K562 (cell line): Measurements from ENCODE around the gene PPP1R14C. TPM values are rescaled to one million over a fixed set of nuclear protein-coding genes. Genes with fewer than 3 reads are reported as not detected.

Source experiments
- ATAC-seq: fragments of 200-7000 bp; cut with Tn5 transposase; 3 replicates; pipeline ENCODE4 v1.9.1; 2020; ENCODE audit warnings: moderate library complexity
- BruUV-seq: library from RNA; stranded (reverse); fragments of 400-500 nt; replicated peaks from 2 replicates; lab custom pipeline; 2021; lab: Mats Ljungman, UMichigan
- CTCF ChIA-PET: fragments of 300-600 bp; formaldehyde crosslinking; extraction: SDS; loops from one replicate; lab custom pipeline; 2021; ENCODE audit warnings: low intra/inter-chr PET ratio; lab: Yijun Ruan, JAX
- POLR2A ChIA-PET: fragments of 300-600, 350-650 bp; sonication (Branson Sonifier 250); formaldehyde crosslinking; extraction: SDS; loops from one replicate; lab custom pipeline; 2021; ENCODE audit warnings: antibody characterized with exemption, inconsistent platforms; lab: Yijun Ruan, JAX
- DNase-seq, 4 experiments: peaks; one replicate each; pipeline versions ENCODE4 v3.0.0 to v3.0.0-alpha.2; 2011 to 2018; ENCODE audit warnings: low spot score in 3 of 4, mixed read lengths in 3 of 4; ENCODE audit errors: extremely low read depth in 1 of 4
- FAIRE-seq: peaks from 2 replicates; lab custom pipeline; 2011; peaks lifted over from hg19 to GRCh38; lab: Jason Lieb, UNC
- H2AFZ ChIP-seq: 2 replicates; pipeline ENCODE4 v1.6.0; 2011; ENCODE audit warnings: low read depth, low read length, control low read depth, inconsistent platforms
- H3K27ac ChIP-seq: fragments of 200-600 bp; 3 replicates; pipeline ENCODE4 v1.8.0; 2011; ENCODE audit warnings: low read depth, mild to moderate bottlenecking, control low read depth, inconsistent platforms, low read length, moderate library complexity, mixed read lengths; ENCODE audit errors: extremely low read depth
- H3K27me3 ChIP-seq, 2 experiments: fragments of 300-600 bp in 1 of 2; 2 replicates in 1 of 2; 3 replicates in 1 of 2; pipeline versions ENCODE4 v1.6.0 to v1.8.0; 2011; ENCODE audit warnings: inconsistent platforms in 2 of 2, low read length in 2 of 2, mild to moderate bottlenecking in 1 of 2, mixed read lengths in 1 of 2, moderate library complexity in 1 of 2; ENCODE audit not compliant: control insufficient read depth in 2 of 2, insufficient read depth in 2 of 2
- H3K36me3 ChIP-seq: fragments of 300-600 bp; 3 replicates; pipeline ENCODE4 v1.8.0; 2011; ENCODE audit warnings: mild to moderate bottlenecking, low read length, inconsistent platforms; ENCODE audit not compliant: control insufficient read depth, insufficient read depth
- H3K4me1 ChIP-seq, 2 experiments: fragments of 200-600 bp in 1 of 2; replicated peaks in 1 of 2; 2 replicates in 1 of 2; 3 replicates in 1 of 2; pipeline versions ENCODE4 v1.5.1 to v1.8.0; 2011; ENCODE audit warnings: inconsistent platforms in 2 of 2, low read length in 2 of 2, mild to moderate bottlenecking in 1 of 2, mixed read lengths in 1 of 2, moderate library complexity in 1 of 2; ENCODE audit not compliant: control insufficient read depth in 2 of 2, insufficient read depth in 2 of 2
- H3K4me2 ChIP-seq: 2 replicates; pipeline ENCODE4 v1.6.1; 2011; ENCODE audit warnings: low read length, control low read depth, inconsistent platforms, mixed read lengths; ENCODE audit not compliant: insufficient read depth
- H3K4me3 ChIP-seq: fragments of 200-600 bp; sonication (generic), shearing (Covaris generic); 2 replicates; pipeline ENCODE4 v1.5.1; 2016; ENCODE audit warnings: control low read depth, inconsistent platforms
- H3K79me2 ChIP-seq: fragments of 200-600 bp; 3 replicates; pipeline ENCODE4 v1.8.0; 2011; ENCODE audit warnings: low read length, inconsistent platforms; ENCODE audit not compliant: control insufficient read depth, insufficient read depth
- H3K9ac ChIP-seq, 2 experiments: 2 replicates each; pipeline versions ENCODE4 v1.6.0 to v1.6.1; 2011; ENCODE audit warnings: low read depth in 2 of 2, low read length in 2 of 2, control low read depth in 1 of 2, inconsistent platforms in 1 of 2, mild to moderate bottlenecking in 1 of 2, mixed read lengths in 1 of 2; ENCODE audit not compliant: insufficient read depth in 1 of 2
- H3K9me1 ChIP-seq: one replicate; pipeline ENCODE4 v1.6.0; 2011; ENCODE audit warnings: inconsistent platforms, mild to moderate bottlenecking, low read length, moderate library complexity; ENCODE audit not compliant: control insufficient read depth, insufficient read depth
- H3K9me3 ChIP-seq: replicated peaks from 2 replicates; pipeline ENCODE4 v1.5.1; 2011; ENCODE audit warnings: low read depth, low read length, inconsistent platforms; ENCODE audit not compliant: control insufficient read depth, insufficient read depth
- H4K20me1 ChIP-seq: replicated peaks from 2 replicates; pipeline ENCODE4 v1.6.1; 2011; ENCODE audit warnings: low read length, inconsistent platforms, mixed read lengths; ENCODE audit not compliant: control insufficient read depth, insufficient read depth
- C11orf30 ChIP-seq: fragments of 450-650 bp; IDR thresholded peaks from 2 replicates; pipeline ENCODE4 v1.6.1; 2016; ENCODE audit warnings: low read depth, mild to moderate bottlenecking
- HNRNPLL ChIP-seq: fragments of 200-400 bp; formaldehyde crosslinking; IDR thresholded peaks from 2 replicates; pipeline ENCODE4 v1.6.1; 2017; ENCODE audit warnings: low read length, low read depth, mild to moderate bottlenecking; ENCODE audit not compliant: poor library complexity, severe bottlenecking
- MCM7 ChIP-seq, 2 experiments: fragments of 450-650 bp; IDR thresholded peaks; 2 replicates each; pipeline ENCODE4 v1.6.1; 2016 to 2018
- PHF20 ChIP-seq: fragments of 450-650 bp; IDR thresholded peaks from 2 replicates; pipeline ENCODE4 v1.6.1; 2018; ENCODE audit not compliant: partially characterized antibody
- RAD21 ChIP-seq, 2 experiments: fragments of 250-450 bp in 1 of 2; fragments of 450-650 bp in 1 of 2; sonication (Bioruptor Pico) in 1 of 2; formaldehyde crosslinking in 1 of 2; IDR thresholded peaks in 1 of 2; conservative IDR thresholded peaks in 1 of 2; 2 replicates each; pipeline versions ENCODE4 v1.4.0 to v1.8.0; 2020 to 2022; ENCODE audit warnings: mild to moderate bottlenecking in 2 of 2, moderate library complexity in 1 of 2
- RHOXF2B ChIP-seq: fragments of 250-450 bp; sonication (Bioruptor Pico); conservative IDR thresholded peaks from 2 replicates; pipeline ENCODE4 v1.5.1; 2021
- YY1 ChIP-seq, 3 experiments: IDR thresholded peaks; 2 replicates each; pipeline ENCODE4 v1.6.1; 2011; ENCODE audit warnings: low read length in 2 of 3, mild to moderate bottlenecking in 2 of 3, moderate library complexity in 2 of 3, borderline replicate concordance in 1 of 3, control low read depth in 1 of 3, low read depth in 1 of 3; ENCODE audit not compliant: insufficient read depth in 3 of 3, insufficient replicate concordance in 2 of 3, control insufficient read depth in 1 of 3, insufficient read length in 1 of 3; ENCODE audit errors: extremely low read depth in 1 of 3
- ZNF263 ChIP-seq: sonication (generic); formaldehyde crosslinking; IDR thresholded peaks from 2 replicates; pipeline ENCODE4 v1.8.0; 2022; ENCODE audit warnings: mild to moderate bottlenecking, missing genetic modification reagents, borderline replicate concordance
- ZNF316 ChIP-seq: fragments of 450-650 bp; IDR thresholded peaks from 2 replicates; pipeline ENCODE4 v1.6.1; 2016
- ZNF609 ChIP-seq: sonication (generic); formaldehyde crosslinking; IDR thresholded peaks from 2 replicates; pipeline ENCODE4 v1.8.1; 2023; ENCODE audit warnings: missing genetic modification reagents, mild to moderate bottlenecking, borderline replicate concordance
- in situ Hi-C: fragments of 300-500 bp; cut with MboI; formaldehyde crosslinking; loops from 4 replicates; pipeline ENCODE4 v1.15.0; 2018; ENCODE audit warnings: inconsistent platforms, mixed read lengths
- intact Hi-C: fragments of 100-400 bp; cut with micrococcal nuclease; formaldehyde crosslinking; loops from 2 replicates; pipeline ENCODE4 v1.14.2; 2022
- polyA plus RNA-seq, 8 experiments: library from polyadenylated mRNA; depleted of rRNA in 4 of 8; stranded (reverse) in 5 of 8; unstranded in 3 of 8; fragments of >200 nt; fragmentation: Nextera tagmentation in 2 of 8; fragmentation: Illumina TruSeq in 1 of 8; extraction: Ambion mirVana in 2 of 8; extraction: Trizol in 1 of 8; gene quantifications; 2 replicates each; pipeline versions ENCODE4 v1.2.1 to v1.2.3, GENCODE V29; 2011 to 2014; ENCODE audit warnings: inconsistent platforms in 1 of 8, missing spikeins in 1 of 8
- total RNA-seq, 7 experiments: library from RNA; depleted of rRNA in 6 of 7; stranded (reverse); fragments of >200 nt in 6 of 7; fragmentation: Illumina TruSeq in 2 of 7; extraction: Trizol in 2 of 7; gene quantifications; 2 replicates each; pipeline versions ENCODE4 v1.2.1 to v1.2.3, GENCODE V29; 2011 to 2021; ENCODE audit warnings: low replicate concordance in 1 of 7
- TF ChIP-seq, protein P1 (sequence below): fragments of 250-450 bp; sonication (Bioruptor Pico); IDR thresholded peaks from 2 replicates; pipeline ENCODE4 v1.6.1; 2021; ENCODE audit warnings: mild to moderate bottlenecking
- TF ChIP-seq, protein P2 (sequence below): fragments of 250-450 bp; sonication (Bioruptor Pico); IDR thresholded peaks from 2 replicates; pipeline ENCODE4 v1.9.0; 2021; ENCODE audit warnings: mild to moderate bottlenecking
- TF ChIP-seq, protein P3 (sequence below), 2 experiments: fragments of 450-650 bp in 1 of 2; IDR thresholded peaks; 2 replicates each; pipeline ENCODE4 v1.6.1; 2011 to 2017; ENCODE audit warnings: low read depth in 2 of 2, antibody characterized with exemption in 1 of 2, borderline replicate concordance in 1 of 2, low read length in 1 of 2, mild to moderate bottlenecking in 1 of 2, mixed read lengths in 1 of 2; ENCODE audit not compliant: control insufficient read depth in 1 of 2

The PPP1R14C gene
- total and polyA plus RNA-seq, 9 of the 15 experiments (the other 6 are each of a cell fraction or from before 2014, with no cell fraction given) = 4.5 to 16.6 (median 11.9) TPM

DNA sequence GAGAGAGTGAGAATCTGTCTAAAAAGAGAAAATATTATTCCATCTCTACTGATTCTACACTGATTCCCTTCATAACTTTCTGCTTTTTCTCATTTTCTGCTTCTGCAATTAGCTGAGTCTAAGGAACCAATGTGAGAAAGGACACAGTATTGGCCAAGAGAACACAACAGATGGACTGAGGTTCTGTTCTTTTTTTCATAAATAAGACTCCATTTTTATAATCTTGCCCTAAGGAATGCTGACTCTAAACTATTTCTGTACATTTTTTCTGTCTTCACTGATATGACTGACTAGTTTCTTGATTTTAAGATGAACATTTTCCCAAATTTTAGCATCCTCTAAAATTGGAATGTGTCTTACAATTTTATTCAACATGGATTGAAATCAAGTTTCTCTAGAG lies 138.9 kb downstream of the PPP1R14C start:
- no peak overlapping the region for H3K27ac ChIP-seq
- no TSS peak for BruUV-seq
- no peak overlapping the region for H3K9ac ChIP-seq
- H3K9me1 ChIP-seq = no peaks in the 10 kb centered on the region
- H2AFZ ChIP-seq = no peak overlapping the region
- in situ Hi-C loops = no loop called here
- POLR2A ChIA-PET = no interaction called here
- H3K27me3 ChIP-seq = no peaks in the 10 kb centered on the region
- ATAC-seq (no peak), DNase-seq (no peak), FAIRE-seq (no peak)
- intact Hi-C loops = no loop called here
- H3K9me3 ChIP-seq = no peaks in the 10 kb centered on the region
- no peak overlapping the region for H3K4me3 ChIP-seq
- H3K79me2 ChIP-seq = no peaks in the 10 kb centered on the region
- H3K4me1 ChIP-seq = peaks cover 21 to 25% of the 10 kb centered on the region in 2 experiments
- no peak overlapping the region for H3K4me2 ChIP-seq
- no peaks in the 10 kb centered on the region for H3K36me3 ChIP-seq
- H4K20me1 ChIP-seq = no peaks in the 10 kb centered on the region
- CTCF ChIA-PET = no interaction called here
- TF ChIP-seq ZNF263 (CRISPR knock-in tag) (no peak), YY1 (IDR thresholded peaks at IDR 0.05; ENCODE audit: borderline replicate concordance in 1 of 3, control insufficient read depth in 1 of 3, extremely low read depth in 1 of 3, insufficient read depth in 3 of 3, insufficient read length in 1 of 3, insufficient replicate concordance in 2 of 3, low read depth in 1 of 3, low read length in 2 of 3) (no peak), RAD21 (CRISPR knock-in tag; conservative IDR thresholded peaks at IDR 0.05 in 1 of 2, IDR thresholded peaks at IDR 0.05 in 1 of 2) (no peak), RHOXF2B (CRISPR knock-in tag) (no peak), C11orf30 (peak; percentile 26; the same call in 1 of the 2 replicates), PHF20 (no peak), MCM7 (IDR thresholded peaks at IDR 0.05) (no peak), HNRNPLL (no peak), ZNF316 (peak; percentile 56; the same call in 1 of the 2 replicates), ZNF609 (CRISPR knock-in tag) (no peak)
- TF ChIP-seq, protein P1, sequence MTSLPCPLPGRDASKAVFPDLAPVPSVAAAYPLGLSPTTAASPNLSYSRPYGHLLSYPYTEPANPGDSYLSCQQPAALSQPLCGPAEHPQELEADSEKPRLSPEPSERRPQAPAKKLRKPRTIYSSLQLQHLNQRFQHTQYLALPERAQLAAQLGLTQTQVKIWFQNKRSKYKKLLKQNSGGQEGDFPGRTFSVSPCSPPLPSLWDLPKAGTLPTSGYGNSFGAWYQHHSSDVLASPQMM (CRISPR knock-in tag) = no peak
- TF ChIP-seq, protein P2, sequence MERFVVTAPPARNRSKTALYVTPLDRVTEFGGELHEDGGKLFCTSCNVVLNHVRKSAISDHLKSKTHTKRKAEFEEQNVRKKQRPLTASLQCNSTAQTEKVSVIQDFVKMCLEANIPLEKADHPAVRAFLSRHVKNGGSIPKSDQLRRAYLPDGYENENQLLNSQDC (CRISPR knock-in tag) = no peak
- TF ChIP-seq, protein P3, sequence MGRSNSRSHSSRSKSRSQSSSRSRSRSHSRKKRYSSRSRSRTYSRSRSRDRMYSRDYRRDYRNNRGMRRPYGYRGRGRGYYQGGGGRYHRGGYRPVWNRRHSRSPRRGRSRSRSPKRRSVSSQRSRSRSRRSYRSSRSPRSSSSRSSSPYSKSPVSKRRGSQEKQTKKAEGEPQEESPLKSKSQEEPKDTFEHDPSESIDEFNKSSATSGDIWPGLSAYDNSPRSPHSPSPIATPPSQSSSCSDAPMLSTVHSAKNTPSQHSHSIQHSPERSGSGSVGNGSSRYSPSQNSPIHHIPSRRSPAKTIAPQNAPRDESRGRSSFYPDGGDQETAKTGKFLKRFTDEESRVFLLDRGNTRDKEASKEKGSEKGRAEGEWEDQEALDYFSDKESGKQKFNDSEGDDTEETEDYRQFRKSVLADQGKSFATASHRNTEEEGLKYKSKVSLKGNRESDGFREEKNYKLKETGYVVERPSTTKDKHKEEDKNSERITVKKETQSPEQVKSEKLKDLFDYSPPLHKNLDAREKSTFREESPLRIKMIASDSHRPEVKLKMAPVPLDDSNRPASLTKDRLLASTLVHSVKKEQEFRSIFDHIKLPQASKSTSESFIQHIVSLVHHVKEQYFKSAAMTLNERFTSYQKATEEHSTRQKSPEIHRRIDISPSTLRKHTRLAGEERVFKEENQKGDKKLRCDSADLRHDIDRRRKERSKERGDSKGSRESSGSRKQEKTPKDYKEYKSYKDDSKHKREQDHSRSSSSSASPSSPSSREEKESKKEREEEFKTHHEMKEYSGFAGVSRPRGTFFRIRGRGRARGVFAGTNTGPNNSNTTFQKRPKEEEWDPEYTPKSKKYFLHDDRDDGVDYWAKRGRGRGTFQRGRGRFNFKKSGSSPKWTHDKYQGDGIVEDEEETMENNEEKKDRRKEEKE (IDR thresholded peaks at IDR 0.05; ENCODE audit: borderline replicate concordance in 1 of 2, control insufficient read depth in 1 of 2, low read depth in 2 of 2, low read length in 1 of 2) = no peak
